Choroid plexus epithelial cell (primary cell): ENCODE data around the gene ANXA9.
A peak's percentile ranks its signal among the peaks of the same experiment; 100 is the strongest.

Source experiments
- DNase-seq: peaks from one replicate; pipeline ENCODE4 v3.0.0-alpha.2; 2010; ENCODE audit warnings: low read depth
- H3K4me3 ChIP-seq: 2 replicates; pipeline ENCODE4 v1.5.1; 2011; ENCODE audit warnings: low read depth, mild to moderate bottlenecking, control low read depth, low read length, moderate library complexity
- CTCF ChIP-seq: conservative IDR thresholded peaks from 2 replicates; pipeline ENCODE4 v1.5.1; 2011; ENCODE audit warnings: low read depth, mild to moderate bottlenecking, control low read depth, inconsistent platforms, low read length, moderate library complexity

The ANXA9 gene

GRCh38 chr1:150970808-150971582, 11.1 kb upstream of the ANXA9 start:
- H3K4me3 ChIP-seq, result peak overlapping the region; percentile 34
- peak; percentile 71 for DNase-seq
- no peak for TF ChIP-seq CTCF

GRCh38 chr1:150971583-150972416, 10.3 kb upstream of the ANXA9 start:
- no peak for DNase-seq
- H3K4me3 ChIP-seq, result peak overlapping the region; percentile 90
- TF ChIP-seq CTCF, result peak; percentile 8

- no peak for DNase-seq
- H3K4me3 ChIP-seq, result peak overlapping the region; percentile 90
- no peak for TF ChIP-seq CTCF
These were observed 9.6 kb upstream of the ANXA9 start for GRCh38 chr1:150972417-150972940.

GRCh38 chr1:150973258-150973835, 8.7 kb upstream of the ANXA9 start:
- H3K4me3 ChIP-seq, result peak overlapping the region; percentile 90
- DNase-seq, result no peak
- TF ChIP-seq CTCF, result no peak

- TF ChIP-seq CTCF, result no peak
- DNase-seq, result peak; percentile 33
- peak overlapping the region; percentile 90 for H3K4me3 ChIP-seq
These were observed 8.1 kb upstream of the ANXA9 start for GRCh38 chr1:150973836-150974579.
